Adrenal gland (tissue), 5 donors: Measurements from ENCODE around the gene LALBA.

Experiments
- CTCF ChIP-seq, 6 experiments: fragments of 450-650 bp in 4 of 6; fragments of 200-600 bp in 2 of 6; sonication (generic) in 1 of 6; IDR thresholded peaks; 1 replicate in 5 of 6; 2 replicates in 1 of 6; pipeline versions ENCODE4 v1.5.1 to v1.8.0; 2016 to 2021; ENCODE audit warnings: antibody characterized with exemption in 6 of 6, mild to moderate bottlenecking in 2 of 6, moderate library complexity in 1 of 6
- POLR2A ChIP-seq, 2 donors: fragments of 450-650 bp; IDR thresholded peaks; one replicate each; pipeline ENCODE4 v1.6.1; 2017; ENCODE audit warnings: antibody characterized with exemption in 2 of 2, mild to moderate bottlenecking in 2 of 2, moderate library complexity in 1 of 2
- donor health status: DM: no; HTN: no; CAD: no.

GRCh38 chr12:48600552-48600951 is 30.7 kb upstream of the LALBA start:
- TF ChIP-seq CTCF (IDR thresholded peaks at IDR 0.05): no peak
- TF ChIP-seq POLR2A (IDR thresholded peaks at IDR 0.05): no peak
